Activated effector memory CD4-positive, alpha-beta T cell treated with anti-CD3 and anti-CD28 coated beads, Interleukin-2, amount 50 U/mL, for 16 hours (primary cell): Measurements from ENCODE around the gene GNS.
"Not testable (repeated sequence)": the region's sequence is repeated elsewhere in the genome, so short reads cannot be mapped to it uniquely, and the experiment has no call there.

Experiments
- DNase-seq: peaks from one replicate; pipeline ENCODE4 v3.0.0-alpha.2; 2020

Gene GNS

GRCh38 chr12:64779354-64779974, 20.3 kb upstream of the GNS start:
- no peak for DNase-seq

- not testable (repeated sequence) for DNase-seq
Measured at GRCh38 chr12:64775147-64775736, 16.0 kb upstream of the GNS start.

GRCh38 chr12:64773386-64773785, 14.2 kb upstream of the GNS start:
- no peak for DNase-seq

- DNase-seq, result no peak
Measured at GRCh38 chr12:64767495-64767894, 8.3 kb upstream of the GNS start.

- DNase-seq, result no peak
Measured at GRCh38 chr12:64760808-64761573, 1.8 kb upstream of the GNS start.

- DNase-seq, result no peak
Measured at GRCh38 chr12:64757771-64758170, 1.4 kb downstream of the GNS start.

- DNase-seq, result no peak
Measured at GRCh38 chr12:64756376-64756775, 2.8 kb downstream of the GNS start.

GRCh38 chr12:64753427-64753826, 5.8 kb downstream of the GNS start:
- DNase-seq, result no peak

GRCh38 chr12:64752833-64753238, 6.4 kb downstream of the GNS start:
- DNase-seq, result no peak

GRCh38 chr12:64752032-64752431, 7.2 kb downstream of the GNS start:
- no peak for DNase-seq

- DNase-seq, result no peak
Measured at GRCh38 chr12:64749461-64750200, 9.6 kb downstream of the GNS start.

- no peak for DNase-seq
Measured at GRCh38 chr12:64747695-64748094, 11.5 kb downstream of the GNS start.

GRCh38 chr12:64746663-64747062, 12.5 kb downstream of the GNS start:
- DNase-seq, result no peak

- no peak for DNase-seq
Measured at GRCh38 chr12:64745980-64746379, 13.2 kb downstream of the GNS start.

- no peak for DNase-seq
Measured at GRCh38 chr12:64745259-64745807, 13.9 kb downstream of the GNS start.

GRCh38 chr12:64744422-64745258, 14.6 kb downstream of the GNS start:
- DNase-seq, result no peak

GRCh38 chr12:64743206-64743605, 16.0 kb downstream of the GNS start:
- DNase-seq, result no peak

GRCh38 chr12:64742416-64742815, 16.8 kb downstream of the GNS start:
- no peak for DNase-seq

GRCh38 chr12:64740646-64741045, 18.6 kb downstream of the GNS start:
- no peak for DNase-seq

GRCh38 chr12:64739778-64740177, 19.4 kb downstream of the GNS start:
- DNase-seq, result no peak

GRCh38 chr12:64737539-64737938, 21.7 kb downstream of the GNS start:
- peak; percentile 77 for DNase-seq

- no peak for DNase-seq
Measured at GRCh38 chr12:64736771-64737170, 22.4 kb downstream of the GNS start.
